Breast epithelium (tissue), 3 donors: ENCODE results near the gene OR5AP2.

ENCODE experiments used
- POLR2A ChIP-seq: fragments of 450-650 bp; IDR thresholded peaks from one replicate; pipeline ENCODE4 v1.6.1; 2016; ENCODE audit warnings: antibody characterized with exemption, mild to moderate bottlenecking, moderate library complexity
- TF ChIP-seq, protein P1 (sequence below), 3 donors: fragments of 450-650 bp; IDR thresholded peaks; one replicate each; pipeline ENCODE4 v1.5.1; 2016 to 2017; ENCODE audit warnings: antibody characterized with exemption in 3 of 3, mild to moderate bottlenecking in 3 of 3, moderate library complexity in 3 of 3

DNA sequence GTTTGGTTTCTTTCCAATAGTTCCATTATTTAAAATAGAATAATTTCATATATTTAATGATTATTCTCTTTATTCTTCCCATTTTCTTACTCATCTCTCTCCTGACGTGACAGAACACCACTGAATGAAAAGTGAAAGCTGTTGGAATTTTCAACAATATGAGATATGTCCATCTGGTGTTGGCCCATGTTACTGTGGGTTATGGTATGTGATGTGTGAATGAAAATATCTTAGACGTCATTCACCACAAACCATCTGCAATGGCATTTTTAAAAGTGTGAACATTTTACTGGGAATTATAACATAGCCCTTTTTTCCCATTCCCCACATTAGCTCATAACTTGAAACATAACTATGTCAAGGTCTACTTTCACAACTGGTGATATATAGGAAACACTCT lies 16.3 kb downstream of the OR5AP2 start:
- TF ChIP-seq POLR2A, result no peak
- TF ChIP-seq, protein P1, sequence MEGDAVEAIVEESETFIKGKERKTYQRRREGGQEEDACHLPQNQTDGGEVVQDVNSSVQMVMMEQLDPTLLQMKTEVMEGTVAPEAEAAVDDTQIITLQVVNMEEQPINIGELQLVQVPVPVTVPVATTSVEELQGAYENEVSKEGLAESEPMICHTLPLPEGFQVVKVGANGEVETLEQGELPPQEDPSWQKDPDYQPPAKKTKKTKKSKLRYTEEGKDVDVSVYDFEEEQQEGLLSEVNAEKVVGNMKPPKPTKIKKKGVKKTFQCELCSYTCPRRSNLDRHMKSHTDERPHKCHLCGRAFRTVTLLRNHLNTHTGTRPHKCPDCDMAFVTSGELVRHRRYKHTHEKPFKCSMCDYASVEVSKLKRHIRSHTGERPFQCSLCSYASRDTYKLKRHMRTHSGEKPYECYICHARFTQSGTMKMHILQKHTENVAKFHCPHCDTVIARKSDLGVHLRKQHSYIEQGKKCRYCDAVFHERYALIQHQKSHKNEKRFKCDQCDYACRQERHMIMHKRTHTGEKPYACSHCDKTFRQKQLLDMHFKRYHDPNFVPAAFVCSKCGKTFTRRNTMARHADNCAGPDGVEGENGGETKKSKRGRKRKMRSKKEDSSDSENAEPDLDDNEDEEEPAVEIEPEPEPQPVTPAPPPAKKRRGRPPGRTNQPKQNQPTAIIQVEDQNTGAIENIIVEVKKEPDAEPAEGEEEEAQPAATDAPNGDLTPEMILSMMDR (IDR thresholded peaks at IDR 0.05), result no peak
